22Rv1 (cell line): ENCODE results near the gene C3orf20.

Source experiments
- CTCF ChIP-seq: fragments of 450-650 bp; IDR thresholded peaks from 2 replicates; pipeline ENCODE4 v1.5.1; 2017; ENCODE audit warnings: mild to moderate bottlenecking
- ZFX ChIP-seq: fragments of 450-650 bp; IDR thresholded peaks from 2 replicates; pipeline ENCODE4 v1.6.1; 2017; ENCODE audit warnings: antibody characterized with exemption, borderline replicate concordance

DNA sequence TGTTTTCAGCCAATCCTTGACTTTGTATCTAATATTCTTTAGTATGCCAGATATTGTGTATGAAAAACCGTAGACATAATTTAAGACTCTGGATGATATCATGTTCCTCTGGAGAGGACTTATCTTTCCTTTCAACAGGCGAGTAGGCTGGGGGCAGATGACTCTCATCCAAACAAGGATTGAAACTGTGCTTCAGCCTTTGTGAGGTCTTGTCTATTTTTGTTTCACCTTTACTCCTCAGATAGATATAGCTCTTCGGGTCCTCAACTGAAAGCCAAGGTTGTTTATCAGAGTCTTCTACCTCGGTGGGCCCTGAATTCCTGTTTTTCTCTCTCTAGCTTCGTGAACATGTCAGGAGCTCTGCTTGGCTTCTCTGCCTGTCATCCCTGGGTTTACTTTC lies 66.0 kb downstream of the C3orf20 start:
- TF ChIP-seq CTCF (no peak), ZFX (no peak)
